ENCODE results near the gene NCKAP5.

NCKAP5 gene

DNA sequence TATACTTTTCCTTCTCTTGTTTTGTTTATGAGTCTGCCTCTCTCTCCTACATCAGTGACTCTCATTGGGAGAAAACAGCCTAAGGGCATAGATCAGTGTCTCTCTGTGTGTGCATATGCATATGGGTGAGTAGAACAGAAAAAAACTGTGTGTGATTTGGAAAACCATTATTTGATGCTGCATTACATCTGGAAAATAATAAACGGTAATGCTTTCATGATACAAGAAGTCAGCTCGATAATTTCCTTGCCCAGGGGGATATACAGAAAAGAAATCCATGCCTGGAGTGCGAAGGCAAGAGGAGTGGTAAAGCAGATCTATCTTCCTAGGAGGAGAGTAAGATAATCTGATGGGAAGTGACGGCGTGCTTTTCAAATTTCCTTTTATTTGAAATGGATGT lies 676.8 kb downstream of the NCKAP5 start:
- TF ChIP-seq, protein P1, sequence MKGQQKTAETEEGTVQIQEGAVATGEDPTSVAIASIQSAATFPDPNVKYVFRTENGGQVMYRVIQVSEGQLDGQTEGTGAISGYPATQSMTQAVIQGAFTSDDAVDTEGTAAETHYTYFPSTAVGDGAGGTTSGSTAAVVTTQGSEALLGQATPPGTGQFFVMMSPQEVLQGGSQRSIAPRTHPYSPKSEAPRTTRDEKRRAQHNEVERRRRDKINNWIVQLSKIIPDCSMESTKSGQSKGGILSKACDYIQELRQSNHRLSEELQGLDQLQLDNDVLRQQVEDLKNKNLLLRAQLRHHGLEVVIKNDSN (IDR thresholded peaks at IDR 0.05), result no peak

- no peak for TF ChIP-seq FOXM1 (IDR thresholded peaks at IDR 0.05; ENCODE audit: borderline replicate concordance, low read depth)
- TF ChIP-seq, protein P2, sequence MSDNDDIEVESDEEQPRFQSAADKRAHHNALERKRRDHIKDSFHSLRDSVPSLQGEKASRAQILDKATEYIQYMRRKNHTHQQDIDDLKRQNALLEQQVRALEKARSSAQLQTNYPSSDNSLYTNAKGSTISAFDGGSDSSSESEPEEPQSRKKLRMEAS (IDR thresholded peaks at IDR 0.05), result no peak
- no peak for TF ChIP-seq REST (IDR thresholded peaks at IDR 0.05; ENCODE audit: low read depth)
- TF ChIP-seq ZBTB7A (IDR thresholded peaks at IDR 0.05; ENCODE audit: low read depth), result no peak
- no peak for TF ChIP-seq RAD21 (IDR thresholded peaks at IDR 0.05; ENCODE audit: low read depth)
- TF ChIP-seq TAF1 (IDR thresholded peaks at IDR 0.05; ENCODE audit: low read depth), result no peak
- TF ChIP-seq CREB1 (IDR thresholded peaks at IDR 0.05; ENCODE audit: low read depth), result no peak
- no peak for TF ChIP-seq CEBPB (IDR thresholded peaks at IDR 0.05)
- TF ChIP-seq YY1 (IDR thresholded peaks at IDR 0.05; ENCODE audit: low read depth), result no peak
- TF ChIP-seq EP300 (IDR thresholded peaks at IDR 0.05; ENCODE audit: borderline replicate concordance), result no peak
- TF ChIP-seq TEAD4 (IDR thresholded peaks at IDR 0.05), result no peak
- TF ChIP-seq, protein P1 (IDR thresholded peaks at IDR 0.05), result no peak
- no peak for TF ChIP-seq NFIC (IDR thresholded peaks at IDR 0.05)
- no peak for TF ChIP-seq TCF12 (IDR thresholded peaks at IDR 0.05; ENCODE audit: low read depth)
- TF ChIP-seq EGR1 (IDR thresholded peaks at IDR 0.05), result no peak
These were observed 681.7 kb downstream of the NCKAP5 start for GRCh38 chr2:132886574-132886973.

DNA sequence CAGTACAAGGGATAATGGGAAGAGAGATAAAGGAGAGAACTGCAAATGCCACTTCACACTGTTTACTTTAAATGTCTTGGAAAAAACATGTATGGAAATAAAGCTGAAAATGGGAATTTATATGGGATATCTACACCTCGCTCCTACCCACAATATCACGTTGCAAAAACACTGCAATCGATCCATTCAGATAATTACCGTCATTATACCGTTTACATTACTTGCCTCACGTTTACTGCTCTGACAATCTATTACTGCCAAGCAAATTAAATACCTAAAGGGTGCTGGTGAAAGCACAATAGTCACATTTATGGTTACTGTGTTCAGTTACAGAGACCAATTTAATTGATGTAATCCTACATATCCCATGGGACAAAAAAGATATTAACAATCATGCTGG lies 683.6 kb downstream of the NCKAP5 start:
- TF ChIP-seq TAF1 (IDR thresholded peaks at IDR 0.05; ENCODE audit: low read depth), result no peak
- no peak for TF ChIP-seq RAD21 (IDR thresholded peaks at IDR 0.05; ENCODE audit: low read depth)
- no peak for TF ChIP-seq YY1 (IDR thresholded peaks at IDR 0.05; ENCODE audit: low read depth)
- TF ChIP-seq TEAD4 (IDR thresholded peaks at IDR 0.05), result no peak
- TF ChIP-seq, protein P1 (IDR thresholded peaks at IDR 0.05), result no peak
- no peak for TF ChIP-seq NFIC (IDR thresholded peaks at IDR 0.05)
- no peak for TF ChIP-seq CEBPB (IDR thresholded peaks at IDR 0.05)
- TF ChIP-seq EP300 (IDR thresholded peaks at IDR 0.05; ENCODE audit: borderline replicate concordance), result no peak
- no peak for TF ChIP-seq CREB1 (IDR thresholded peaks at IDR 0.05; ENCODE audit: low read depth)
- TF ChIP-seq REST (IDR thresholded peaks at IDR 0.05; ENCODE audit: low read depth), result no peak
- no peak for TF ChIP-seq TCF12 (IDR thresholded peaks at IDR 0.05; ENCODE audit: low read depth)
- no peak for TF ChIP-seq FOXM1 (IDR thresholded peaks at IDR 0.05; ENCODE audit: borderline replicate concordance, low read depth)
- TF ChIP-seq EGR1 (IDR thresholded peaks at IDR 0.05), result no peak
- TF ChIP-seq ZBTB7A (IDR thresholded peaks at IDR 0.05; ENCODE audit: low read depth), result no peak
- TF ChIP-seq, protein P2 (IDR thresholded peaks at IDR 0.05), result no peak

DNA sequence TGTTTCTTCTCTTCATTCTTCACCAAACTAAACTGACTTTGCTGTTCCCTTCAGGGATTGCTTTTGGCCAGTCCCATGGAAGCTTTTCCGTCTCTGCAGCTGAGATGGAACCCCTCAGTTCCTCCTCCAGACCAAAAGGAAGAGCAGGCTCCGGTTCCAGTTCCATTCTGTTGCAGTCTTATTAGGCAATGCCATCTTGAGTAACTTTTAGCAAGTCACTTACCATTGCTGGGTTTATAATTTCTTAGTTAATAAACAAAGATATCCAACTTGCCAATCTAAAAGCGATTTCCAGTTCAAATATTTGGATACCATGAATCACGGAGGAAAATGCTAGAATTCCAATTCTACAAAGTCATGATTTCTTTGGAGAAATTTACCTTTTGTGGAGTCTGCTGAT lies 684.0 kb downstream of the NCKAP5 start:
- TF ChIP-seq TCF12 (IDR thresholded peaks at IDR 0.05; ENCODE audit: low read depth) (no peak), EP300 (IDR thresholded peaks at IDR 0.05; ENCODE audit: borderline replicate concordance) (no peak), FOXM1 (IDR thresholded peaks at IDR 0.05; ENCODE audit: borderline replicate concordance, low read depth) (no peak), CEBPB (IDR thresholded peaks at IDR 0.05) (no peak), TAF1 (IDR thresholded peaks at IDR 0.05; ENCODE audit: low read depth) (no peak), CREB1 (IDR thresholded peaks at IDR 0.05; ENCODE audit: low read depth) (no peak), TEAD4 (IDR thresholded peaks at IDR 0.05) (no peak), NFIC (IDR thresholded peaks at IDR 0.05) (no peak)
- TF ChIP-seq, protein P2 (IDR thresholded peaks at IDR 0.05), result no peak
- TF ChIP-seq, protein P1 (IDR thresholded peaks at IDR 0.05), result no peak

DNA sequence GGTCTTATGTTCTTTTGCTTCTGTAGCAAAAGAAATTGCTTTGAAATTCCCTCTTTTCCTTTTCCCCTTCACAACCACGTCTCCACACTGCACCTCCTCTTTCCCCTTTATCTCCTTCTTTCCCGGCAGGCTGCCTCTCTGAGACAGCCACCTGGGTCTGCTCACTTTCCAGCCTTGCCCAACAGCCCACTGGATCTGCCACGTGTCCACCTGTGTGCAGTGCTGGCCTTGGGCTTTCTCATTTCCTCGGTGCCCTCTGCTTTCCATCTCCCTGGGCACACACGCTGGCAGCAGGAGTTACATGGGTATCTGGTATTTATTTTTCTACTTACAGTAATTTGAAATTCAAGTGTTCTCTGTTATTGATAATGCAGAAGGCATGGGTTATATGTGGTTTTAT lies 684.8 kb downstream of the NCKAP5 start:
- no peak for TF ChIP-seq EP300 (IDR thresholded peaks at IDR 0.05; ENCODE audit: borderline replicate concordance)
- TF ChIP-seq, protein P2 (IDR thresholded peaks at IDR 0.05), result no peak
- TF ChIP-seq TEAD4 (IDR thresholded peaks at IDR 0.05), result no peak
- no peak for TF ChIP-seq RAD21 (IDR thresholded peaks at IDR 0.05; ENCODE audit: low read depth)
- TF ChIP-seq TCF12 (IDR thresholded peaks at IDR 0.05; ENCODE audit: low read depth), result no peak
- no peak for TF ChIP-seq ZBTB7A (IDR thresholded peaks at IDR 0.05; ENCODE audit: low read depth)
- TF ChIP-seq CEBPB (IDR thresholded peaks at IDR 0.05), result no peak
- TF ChIP-seq REST (IDR thresholded peaks at IDR 0.05; ENCODE audit: low read depth), result no peak
- TF ChIP-seq CREB1 (IDR thresholded peaks at IDR 0.05; ENCODE audit: low read depth), result no peak
- no peak for TF ChIP-seq TAF1 (IDR thresholded peaks at IDR 0.05; ENCODE audit: low read depth)
- TF ChIP-seq EGR1 (IDR thresholded peaks at IDR 0.05), result no peak
- TF ChIP-seq, protein P1 (IDR thresholded peaks at IDR 0.05), result no peak
- no peak for TF ChIP-seq NFIC (IDR thresholded peaks at IDR 0.05)
- no peak for TF ChIP-seq FOXM1 (IDR thresholded peaks at IDR 0.05; ENCODE audit: borderline replicate concordance, low read depth)
- no peak for TF ChIP-seq YY1 (IDR thresholded peaks at IDR 0.05; ENCODE audit: low read depth)
